IMR-90 (cell line): Measurements from ENCODE around the gene CARM1.

Experiments
- MAFK ChIP-seq: IDR thresholded peaks from 2 replicates; pipeline ENCODE4 v1.6.1; 2012; ENCODE audit warnings: low read depth, low read length, improper control_type of control experiment
- POLR2A ChIP-seq: IDR thresholded peaks from 2 replicates; pipeline ENCODE4 v1.6.1; 2012; ENCODE audit warnings: mild to moderate bottlenecking, low read depth, low read length

DNA sequence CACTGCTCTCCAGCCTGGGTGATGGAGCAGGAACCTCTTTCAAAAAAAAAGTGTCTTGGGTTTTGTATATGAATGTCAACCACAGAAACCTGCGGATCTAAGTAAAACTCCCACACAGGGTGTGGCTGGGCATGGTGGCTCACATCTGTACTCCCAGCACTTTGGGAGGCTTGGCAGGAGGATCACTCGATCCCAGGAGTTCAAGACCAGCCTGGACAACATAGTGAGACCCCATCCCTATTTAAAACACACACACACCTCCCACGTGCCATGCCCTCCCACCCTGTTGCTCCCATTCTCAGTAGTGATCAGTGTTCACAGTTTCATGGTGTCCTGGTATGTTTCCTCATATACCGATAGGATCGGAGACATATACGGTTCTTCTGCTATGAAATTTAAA is 44.5 kb upstream of the CARM1 start:
- TF ChIP-seq MAFK = no peak
- no peak for TF ChIP-seq POLR2A
